Epithelial cell of esophagus (primary cell): ENCODE measurements around the gene POLG2.
"Not testable (repeated sequence)": the region's sequence is repeated elsewhere in the genome, so short reads cannot be mapped to it uniquely, and the experiment has no call there.

ENCODE experiments used
- DNase-seq: peaks from one replicate; pipeline ENCODE4 v3.0.0; 2010; ENCODE audit warnings: low read depth
- H3K4me3 ChIP-seq: 2 replicates; pipeline ENCODE4 v1.5.1; 2011; ENCODE audit warnings: mild to moderate bottlenecking, low read length, control low read depth
- CTCF ChIP-seq: IDR thresholded peaks from 2 replicates; pipeline ENCODE4 v1.5.1; 2011; ENCODE audit warnings: low read depth, mild to moderate bottlenecking, low read length, control low read depth, inconsistent platforms; ENCODE audit not compliant: insufficient read depth; ENCODE audit errors: missing control alignments

POLG2 gene

GRCh38 chr17:64484380-64484779 lies 12.5 kb downstream of the POLG2 start:
- no peak for DNase-seq
- H3K4me3 ChIP-seq: no peak overlapping the region
- TF ChIP-seq CTCF: no peak

GRCh38 chr17:64480951-64481350 lies 15.9 kb downstream of the POLG2 start:
- H3K4me3 ChIP-seq: no peak overlapping the region
- no peak for TF ChIP-seq CTCF
- no peak for DNase-seq

- H3K4me3 ChIP-seq: no peak overlapping the region
- no peak for DNase-seq
- no peak for TF ChIP-seq CTCF
These were observed 19.0 kb downstream of the POLG2 start for GRCh38 chr17:64477849-64478248.

- TF ChIP-seq CTCF: no peak
- peak; percentile 8 for DNase-seq
- no peak overlapping the region for H3K4me3 ChIP-seq
These were observed 24.3 kb downstream of the POLG2 start for GRCh38 chr17:64472564-64472963.

GRCh38 chr17:64471440-64471839 lies 25.4 kb downstream of the POLG2 start:
- no peak for DNase-seq

GRCh38 chr17:64470625-64471024 lies 26.2 kb downstream of the POLG2 start:
- TF ChIP-seq CTCF: no peak
- H3K4me3 ChIP-seq: no peak overlapping the region
- no peak for DNase-seq

More at GRCh38 chr17:64471440-64471839, 25.4 kb downstream of the POLG2 start:
- H3K4me3 ChIP-seq: no peak overlapping the region
- TF ChIP-seq CTCF: no peak

- not testable (repeated sequence) for DNase-seq
These were observed 30.0 kb downstream of the POLG2 start for GRCh38 chr17:64466834-64467233.

GRCh38 chr17:64466019-64466735 lies 30.7 kb downstream of the POLG2 start:
- DNase-seq: no peak
- no peak overlapping the region for H3K4me3 ChIP-seq

More at GRCh38 chr17:64466834-64467233, 30.0 kb downstream of the POLG2 start:
- H3K4me3 ChIP-seq: not testable (repeated sequence)

More at GRCh38 chr17:64466019-64466735, 30.7 kb downstream of the POLG2 start:
- no peak for TF ChIP-seq CTCF
